Astrocyte of the spinal cord (primary cell): Measurements from ENCODE around the gene PCAT7.
"Not testable (repeated sequence)": the region's sequence is repeated elsewhere in the genome, so short reads cannot be mapped to it uniquely, and the experiment has no call there.

Source experiments
- DNase-seq: peaks from one replicate; pipeline ENCODE4 v3.0.0; 2011; ENCODE audit warnings: low read depth, low spot score
- H3K4me3 ChIP-seq: 2 replicates; pipeline ENCODE4 v1.5.1; 2011; ENCODE audit warnings: low read depth, mild to moderate bottlenecking, low read length, moderate library complexity
- in situ Hi-C: cut with HindIII; loops from 2 replicates; pipeline ENCODE4 v1.10.0; 2017; ENCODE audit warnings: low sequenced_read_pairs
- TF ChIP-seq, protein P1 (sequence below): IDR thresholded peaks from 2 replicates; pipeline ENCODE4 v1.5.1; 2012; ENCODE audit warnings: low read depth, mild to moderate bottlenecking, low read length, inconsistent platforms

Gene PCAT7

DNA sequence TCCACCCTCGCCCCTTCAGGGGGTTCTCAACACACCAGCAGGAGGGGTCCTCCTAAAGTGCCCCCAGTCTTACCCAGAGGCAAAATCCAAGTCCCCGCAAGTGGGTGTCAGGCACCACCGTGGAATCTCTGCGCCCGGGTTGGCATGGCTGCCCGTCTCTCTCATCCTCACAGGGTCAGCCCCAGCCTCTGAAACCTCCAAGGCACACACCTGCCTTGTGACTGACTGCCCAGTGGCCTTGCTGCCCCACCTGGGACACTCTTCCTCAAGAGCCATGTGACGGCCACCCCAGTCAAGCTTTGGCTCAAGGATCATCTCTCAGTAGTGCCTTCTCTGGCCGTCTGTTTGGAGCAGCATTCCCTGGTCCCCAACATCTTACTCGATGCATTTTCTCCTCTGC is 33.8 kb downstream of the PCAT7 start:
- in situ Hi-C loops = no loop called here

DNA sequence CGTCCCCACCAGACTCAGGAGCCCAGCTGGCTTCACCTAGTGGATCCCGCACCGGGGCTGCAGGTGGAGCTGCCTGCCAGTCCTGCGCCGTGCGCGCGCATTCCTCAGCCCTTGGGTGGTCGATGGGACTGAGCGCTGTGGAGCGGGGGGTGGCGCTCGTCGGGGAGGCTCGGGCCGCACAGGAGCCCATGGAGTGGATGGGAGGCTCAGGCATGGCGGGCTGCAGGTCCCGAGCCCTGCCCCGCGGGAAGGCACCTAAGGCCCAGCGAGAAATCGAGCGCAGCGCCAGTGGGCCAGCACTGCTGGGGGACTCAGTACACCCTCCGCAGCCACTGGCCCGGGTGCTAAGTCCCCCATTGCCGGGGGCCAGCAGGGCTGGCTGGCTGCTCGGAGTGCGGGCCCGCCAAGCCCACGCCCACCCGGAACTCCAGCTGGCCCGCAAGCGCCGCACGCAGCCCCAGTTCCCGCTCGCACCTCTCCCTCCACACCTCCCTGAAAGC is 36.2 kb downstream of the PCAT7 start:
- H3K4me3 ChIP-seq, DNase-seq, in situ Hi-C loops: not testable (repeated sequence)

More for the DNA sequence above, 33.8 kb downstream of the PCAT7 start:
- TF ChIP-seq, protein P1, sequence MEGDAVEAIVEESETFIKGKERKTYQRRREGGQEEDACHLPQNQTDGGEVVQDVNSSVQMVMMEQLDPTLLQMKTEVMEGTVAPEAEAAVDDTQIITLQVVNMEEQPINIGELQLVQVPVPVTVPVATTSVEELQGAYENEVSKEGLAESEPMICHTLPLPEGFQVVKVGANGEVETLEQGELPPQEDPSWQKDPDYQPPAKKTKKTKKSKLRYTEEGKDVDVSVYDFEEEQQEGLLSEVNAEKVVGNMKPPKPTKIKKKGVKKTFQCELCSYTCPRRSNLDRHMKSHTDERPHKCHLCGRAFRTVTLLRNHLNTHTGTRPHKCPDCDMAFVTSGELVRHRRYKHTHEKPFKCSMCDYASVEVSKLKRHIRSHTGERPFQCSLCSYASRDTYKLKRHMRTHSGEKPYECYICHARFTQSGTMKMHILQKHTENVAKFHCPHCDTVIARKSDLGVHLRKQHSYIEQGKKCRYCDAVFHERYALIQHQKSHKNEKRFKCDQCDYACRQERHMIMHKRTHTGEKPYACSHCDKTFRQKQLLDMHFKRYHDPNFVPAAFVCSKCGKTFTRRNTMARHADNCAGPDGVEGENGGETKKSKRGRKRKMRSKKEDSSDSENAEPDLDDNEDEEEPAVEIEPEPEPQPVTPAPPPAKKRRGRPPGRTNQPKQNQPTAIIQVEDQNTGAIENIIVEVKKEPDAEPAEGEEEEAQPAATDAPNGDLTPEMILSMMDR = no peak
- no peak overlapping the region for H3K4me3 ChIP-seq
- DNase-seq = no peak

DNA sequence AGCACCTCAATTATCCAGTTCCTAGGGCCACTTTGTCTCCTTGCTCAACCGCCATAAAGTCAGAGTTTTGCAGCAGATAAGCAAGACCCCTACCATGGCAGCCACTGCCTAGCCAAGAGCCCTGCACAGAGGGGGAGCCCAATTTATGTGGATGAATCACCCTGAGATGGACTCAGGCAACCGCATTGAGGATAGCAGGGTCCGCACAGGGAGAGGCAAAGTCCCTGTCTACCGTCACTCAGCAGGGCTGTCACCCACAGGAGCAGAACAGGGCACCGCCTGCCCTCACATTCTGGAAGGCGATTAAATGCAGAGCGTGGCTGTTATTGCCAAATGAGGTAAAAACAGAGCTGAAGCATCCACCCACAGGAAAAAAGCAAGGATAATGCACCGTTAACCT is 37.0 kb downstream of the PCAT7 start:
- no peak overlapping the region for H3K4me3 ChIP-seq
- TF ChIP-seq, protein P1 = no peak
- DNase-seq = no peak
- in situ Hi-C loops = no loop called here

DNA sequence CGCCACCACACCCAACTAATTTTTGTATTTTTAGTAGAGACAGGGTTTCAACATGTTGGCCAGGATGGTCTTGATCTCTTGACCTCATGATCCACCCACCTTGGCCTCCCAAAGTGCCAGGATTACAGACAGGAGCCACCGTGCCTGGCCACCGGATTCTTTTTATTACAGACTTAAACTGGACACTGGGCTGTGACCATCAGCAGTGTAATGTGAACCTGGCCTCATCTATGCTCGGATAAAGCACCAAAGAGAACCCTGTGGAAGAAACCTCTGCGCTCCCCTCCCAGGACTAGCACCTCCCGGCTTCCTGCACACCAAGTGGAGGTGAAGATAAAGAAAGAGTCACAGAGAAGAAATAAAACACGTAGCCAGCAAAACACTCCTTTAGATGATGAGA is 37.8 kb downstream of the PCAT7 start:
- DNase-seq, in situ Hi-C loops: not testable (repeated sequence)

DNA sequence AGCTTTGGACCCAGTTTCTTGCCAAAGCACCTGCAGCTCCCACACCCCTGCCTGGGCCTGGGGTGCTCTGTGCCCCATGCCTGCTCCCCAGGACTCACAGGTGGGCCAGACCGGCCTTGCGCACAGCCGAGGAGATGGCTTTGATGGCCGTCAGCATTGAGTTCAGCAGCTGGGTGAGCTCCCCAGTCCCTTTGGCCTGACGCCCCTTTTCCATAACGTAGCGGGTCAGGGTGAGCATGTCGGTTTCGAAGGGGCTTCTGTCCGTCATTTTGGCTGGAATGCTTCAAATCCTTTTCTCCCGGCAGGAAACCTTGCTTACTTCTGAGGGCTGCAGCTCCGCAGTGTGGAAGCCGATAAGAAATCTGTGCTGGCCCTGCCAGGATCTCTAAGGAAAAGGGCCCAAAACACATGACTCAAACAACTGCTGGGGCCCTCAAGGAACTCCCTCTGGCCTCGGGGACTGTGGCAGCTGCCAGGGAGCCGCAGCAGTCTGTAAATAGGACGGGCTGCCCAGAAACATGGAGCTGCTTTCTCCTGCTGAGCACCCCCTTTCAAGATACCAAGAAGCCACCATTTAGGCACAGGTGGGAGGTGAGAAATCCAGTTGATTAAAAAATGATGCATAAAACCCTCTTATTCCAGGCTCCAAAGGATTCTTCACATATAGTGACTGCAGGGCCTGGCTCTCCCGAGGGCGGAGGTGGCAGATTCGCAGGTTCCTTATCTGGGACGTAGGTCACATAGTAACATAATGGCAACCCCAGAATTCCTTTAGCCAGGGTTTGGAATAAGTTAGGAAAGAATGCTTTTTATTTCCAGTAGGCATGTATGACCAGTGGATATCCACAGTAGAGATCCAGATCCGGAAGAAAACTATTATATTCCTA is 38.8 kb downstream of the PCAT7 start, which contains the start of gene FBP2:
Gene FBP2 (minus strand): TSS at position 366 of the 887 bp plus-strand sequence. CDS start 98 bp downstream, at position 268.
- no peak for DNase-seq
- in situ Hi-C loops = no loop called here
- H3K4me3 ChIP-seq = no peak within 1 kb of the TSS
- TF ChIP-seq, protein P1 = no peak

More for the DNA sequence above, 37.8 kb downstream of the PCAT7 start:
- H3K4me3 ChIP-seq = not testable (repeated sequence)

DNA sequence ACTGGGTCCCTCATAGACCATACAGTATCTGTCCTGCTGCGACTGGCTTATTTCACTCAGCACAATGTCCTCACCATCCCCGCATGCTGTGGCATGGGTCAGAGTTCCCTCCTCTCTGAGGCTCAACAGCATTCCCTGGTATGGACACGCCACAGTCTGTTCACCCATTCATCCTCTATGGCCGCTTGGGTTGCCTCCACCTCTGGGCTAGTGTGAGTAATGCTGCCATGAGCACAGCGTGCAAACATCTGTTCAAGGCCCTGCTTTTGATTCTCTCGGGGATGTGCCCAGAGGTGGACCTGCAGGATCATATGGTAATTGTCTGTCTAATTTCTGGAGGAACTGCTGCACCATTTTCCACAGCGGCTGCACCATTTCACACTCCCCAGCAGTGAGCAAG is 44.2 kb downstream of the PCAT7 start:
- in situ Hi-C loops = no loop called here
- TF ChIP-seq, protein P1 = no peak
- no peak for DNase-seq
- no peak overlapping the region for H3K4me3 ChIP-seq

DNA sequence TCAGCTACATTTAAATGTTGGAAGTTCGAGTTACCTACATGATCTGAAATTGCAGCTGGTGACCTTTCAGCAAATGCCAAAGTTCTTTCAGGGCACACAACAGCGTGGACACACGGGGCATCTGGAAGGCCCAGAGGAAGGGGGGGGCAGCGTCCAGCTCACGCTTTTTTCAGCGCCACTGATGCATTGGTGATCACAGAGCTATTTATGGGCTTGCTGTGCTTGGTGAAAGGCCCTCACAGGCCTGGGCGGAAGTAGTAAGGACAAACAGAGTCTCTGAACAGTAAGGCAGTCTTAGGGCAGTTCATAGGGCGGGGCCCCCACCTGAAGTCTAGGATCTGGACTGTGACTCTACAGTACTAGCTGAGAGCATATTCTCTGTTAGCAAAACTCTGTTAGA is 45.4 kb downstream of the PCAT7 start:
- TF ChIP-seq, protein P1 = no peak
- in situ Hi-C loops = no loop called here
- DNase-seq = no peak
- H3K4me3 ChIP-seq = no peak overlapping the region
